ENCODE measurements around the gene FER.
"Not testable (repeated sequence)": the region's sequence is repeated elsewhere in the genome, so short reads cannot be mapped to it uniquely, and the experiment has no call there.

GRCh38 chr5:108842260-108842941 lies 94.7 kb downstream of the FER start:
- TF ChIP-seq, protein P1, sequence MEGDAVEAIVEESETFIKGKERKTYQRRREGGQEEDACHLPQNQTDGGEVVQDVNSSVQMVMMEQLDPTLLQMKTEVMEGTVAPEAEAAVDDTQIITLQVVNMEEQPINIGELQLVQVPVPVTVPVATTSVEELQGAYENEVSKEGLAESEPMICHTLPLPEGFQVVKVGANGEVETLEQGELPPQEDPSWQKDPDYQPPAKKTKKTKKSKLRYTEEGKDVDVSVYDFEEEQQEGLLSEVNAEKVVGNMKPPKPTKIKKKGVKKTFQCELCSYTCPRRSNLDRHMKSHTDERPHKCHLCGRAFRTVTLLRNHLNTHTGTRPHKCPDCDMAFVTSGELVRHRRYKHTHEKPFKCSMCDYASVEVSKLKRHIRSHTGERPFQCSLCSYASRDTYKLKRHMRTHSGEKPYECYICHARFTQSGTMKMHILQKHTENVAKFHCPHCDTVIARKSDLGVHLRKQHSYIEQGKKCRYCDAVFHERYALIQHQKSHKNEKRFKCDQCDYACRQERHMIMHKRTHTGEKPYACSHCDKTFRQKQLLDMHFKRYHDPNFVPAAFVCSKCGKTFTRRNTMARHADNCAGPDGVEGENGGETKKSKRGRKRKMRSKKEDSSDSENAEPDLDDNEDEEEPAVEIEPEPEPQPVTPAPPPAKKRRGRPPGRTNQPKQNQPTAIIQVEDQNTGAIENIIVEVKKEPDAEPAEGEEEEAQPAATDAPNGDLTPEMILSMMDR (IDR thresholded peaks at IDR 0.05; ENCODE audit: control extremely low read depth in 1 of 3, insufficient read depth in 1 of 3, low read depth in 1 of 3, low read length in 3 of 3) = not testable (repeated sequence)
- not testable (repeated sequence) for TF ChIP-seq SP2 (IDR thresholded peaks at IDR 0.05; ENCODE audit: low read length); NRF1 (IDR thresholded peaks at IDR 0.05; ENCODE audit: low read depth, low read length)
